Stomach (tissue), 4 donors: ENCODE results near the gene MXRA5.

Experiments
- CTCF ChIP-seq, 7 experiments: fragments of 450-650 bp in 4 of 7; fragments of 200-600 bp in 3 of 7; sonication (generic) in 3 of 7; IDR thresholded peaks; one replicate each; pipeline ENCODE4 v1.5.1; 2016 to 2019; ENCODE audit warnings: antibody characterized with exemption in 7 of 7, control low read depth in 2 of 7, mild to moderate bottlenecking in 1 of 7
- EP300 ChIP-seq: sonication (generic); formaldehyde crosslinking; IDR thresholded peaks from one replicate; pipeline ENCODE4 v1.6.1; 2017; ENCODE audit warnings: antibody characterized with exemption
- POLR2A ChIP-seq, 4 donors: fragments of 450-650 bp; IDR thresholded peaks; one replicate each; pipeline ENCODE4 v1.6.1; 2016; ENCODE audit warnings: antibody characterized with exemption in 4 of 4, control low read depth in 2 of 4, mild to moderate bottlenecking in 1 of 4, moderate library complexity in 1 of 4
- POLR2AphosphoS5 ChIP-seq, 3 donors: sonication (generic); formaldehyde crosslinking; IDR thresholded peaks; one replicate each; pipeline ENCODE4 v1.6.1; 2016; ENCODE audit warnings: antibody characterized with exemption in 3 of 3

GRCh38 chrX:3312109-3312508 lies 34.3 kb downstream of the MXRA5 start:
- TF ChIP-seq CTCF (IDR thresholded peaks at IDR 0.05) = no peak
- no peak for TF ChIP-seq POLR2AphosphoS5 (IDR thresholded peaks at IDR 0.05)
- no peak for TF ChIP-seq POLR2A (IDR thresholded peaks at IDR 0.05)
- no peak for TF ChIP-seq EP300
